ENCODE results near the gene CSNK1D. TPM values are rescaled to one million over a fixed set of nuclear protein-coding genes. Genes with fewer than 3 reads are reported as not detected.

CSNK1D gene
- total and polyA plus RNA-seq, 9 donors, result 46.0 to 160 (median 121) TPM

DNA sequence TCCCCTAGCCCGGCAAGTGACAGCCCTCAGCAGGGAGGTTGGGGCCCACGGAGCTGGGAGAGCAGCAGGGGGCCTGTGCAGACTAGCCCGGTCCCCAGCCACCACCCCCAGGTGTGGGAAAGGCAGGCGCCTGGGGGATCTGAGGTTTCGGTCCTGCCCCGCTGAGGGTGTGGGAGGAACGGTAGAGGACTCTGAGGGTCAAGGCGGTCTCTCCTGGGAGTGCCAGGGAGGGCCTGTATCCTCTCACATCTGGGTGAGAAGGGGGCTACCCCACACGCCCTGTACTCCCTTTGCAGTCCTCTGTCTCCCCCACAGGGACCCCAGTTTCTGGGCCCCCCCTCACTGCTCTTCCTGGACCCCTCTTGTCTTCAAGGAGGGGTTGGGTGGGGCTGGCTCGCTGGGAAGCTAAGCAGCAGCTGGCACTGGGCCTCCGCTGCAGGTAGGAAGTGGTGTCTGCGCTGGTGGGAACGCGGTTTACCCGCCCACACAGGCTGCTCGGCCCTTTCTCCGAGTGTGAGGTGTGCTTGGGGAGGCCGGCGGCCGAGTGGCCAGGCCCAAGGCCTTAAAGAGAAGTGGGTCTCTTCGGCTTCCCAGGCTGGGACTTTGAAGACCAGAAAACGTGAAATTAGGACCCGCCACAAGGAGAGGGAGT is 28.5 kb upstream of the CSNK1D start:
- H3K4me3 ChIP-seq, result no peak overlapping the region
- no peaks in the 10 kb centered on the region for H3K9me3 ChIP-seq
- WGBS, 3 donors, result 82 to 91% (median 83%) methylated on average over 23 of the region's 23 CpGs
- intact Hi-C loops (cut with DNase I), result no loop called here
- H3K27me3 ChIP-seq, result no peaks in the 10 kb centered on the region
- peak overlapping the region in 1 of 2 donors; percentile 30 for H3K27ac ChIP-seq
- H3K36me3 ChIP-seq, result no peaks in the 10 kb centered on the region
- no peak for DNase-seq
- TF ChIP-seq, protein P1, sequence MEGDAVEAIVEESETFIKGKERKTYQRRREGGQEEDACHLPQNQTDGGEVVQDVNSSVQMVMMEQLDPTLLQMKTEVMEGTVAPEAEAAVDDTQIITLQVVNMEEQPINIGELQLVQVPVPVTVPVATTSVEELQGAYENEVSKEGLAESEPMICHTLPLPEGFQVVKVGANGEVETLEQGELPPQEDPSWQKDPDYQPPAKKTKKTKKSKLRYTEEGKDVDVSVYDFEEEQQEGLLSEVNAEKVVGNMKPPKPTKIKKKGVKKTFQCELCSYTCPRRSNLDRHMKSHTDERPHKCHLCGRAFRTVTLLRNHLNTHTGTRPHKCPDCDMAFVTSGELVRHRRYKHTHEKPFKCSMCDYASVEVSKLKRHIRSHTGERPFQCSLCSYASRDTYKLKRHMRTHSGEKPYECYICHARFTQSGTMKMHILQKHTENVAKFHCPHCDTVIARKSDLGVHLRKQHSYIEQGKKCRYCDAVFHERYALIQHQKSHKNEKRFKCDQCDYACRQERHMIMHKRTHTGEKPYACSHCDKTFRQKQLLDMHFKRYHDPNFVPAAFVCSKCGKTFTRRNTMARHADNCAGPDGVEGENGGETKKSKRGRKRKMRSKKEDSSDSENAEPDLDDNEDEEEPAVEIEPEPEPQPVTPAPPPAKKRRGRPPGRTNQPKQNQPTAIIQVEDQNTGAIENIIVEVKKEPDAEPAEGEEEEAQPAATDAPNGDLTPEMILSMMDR (IDR thresholded peaks at IDR 0.05), result no peak
- no peak for TF ChIP-seq EP300 (IDR thresholded peaks at IDR 0.05)
- H3K4me1 ChIP-seq (ENCODE audit: insufficient read depth), result peaks cover 9% of the 10 kb centered on the region

DNA sequence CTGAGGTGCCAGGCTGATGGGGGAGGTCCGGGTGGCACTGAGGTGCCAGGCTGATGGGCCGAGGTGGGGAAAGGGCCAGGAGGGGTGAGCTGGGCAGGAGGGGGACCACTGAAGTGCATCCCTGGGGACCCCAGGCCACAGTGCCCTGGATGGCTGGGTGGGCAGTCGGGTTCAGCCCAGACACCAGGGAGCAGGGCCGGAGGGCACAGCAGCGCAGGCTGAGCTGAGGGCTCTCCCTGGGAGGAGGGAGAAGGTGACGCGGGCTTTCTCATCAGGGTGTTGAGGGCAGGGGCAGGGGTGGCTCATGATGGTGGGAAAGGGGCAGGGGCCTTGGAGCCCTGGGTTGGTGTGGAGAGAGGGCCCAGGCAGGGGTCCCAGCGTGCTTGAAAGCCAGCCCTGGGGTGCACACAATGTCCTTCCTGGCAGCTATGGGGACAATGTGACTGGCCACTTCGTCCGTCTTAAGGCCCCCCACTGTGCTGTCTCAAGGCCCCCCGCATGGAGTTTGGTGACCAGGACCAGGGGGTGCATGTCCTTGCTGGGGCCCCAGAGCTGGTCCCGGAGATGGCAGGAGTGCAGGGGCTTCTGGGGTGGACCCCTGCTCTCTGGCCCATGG is 27.9 kb upstream of the CSNK1D start:
- no peak for DNase-seq
- Histone ChIP-seq H3K4me1 (ENCODE audit: insufficient read depth) (peaks cover 9% of the 10 kb centered on the region), H3K27ac (peak overlapping the region in 1 of 2 donors; percentile 30), H3K4me3 (no peak overlapping the region), H3K27me3 (no peaks in the 10 kb centered on the region), H3K36me3 (no peaks in the 10 kb centered on the region), H3K9me3 (no peaks in the 10 kb centered on the region)
- 89 to 92% (median 91%) methylated on average over 12 of the region's 12 CpGs for WGBS, 3 donors
- intact Hi-C loops (cut with DNase I), result no loop called here
- TF ChIP-seq POLR2A (IDR thresholded peaks at IDR 0.05) (no peak), EP300 (IDR thresholded peaks at IDR 0.05) (no peak)
- TF ChIP-seq, protein P1 (IDR thresholded peaks at IDR 0.05), result no peak

DNA sequence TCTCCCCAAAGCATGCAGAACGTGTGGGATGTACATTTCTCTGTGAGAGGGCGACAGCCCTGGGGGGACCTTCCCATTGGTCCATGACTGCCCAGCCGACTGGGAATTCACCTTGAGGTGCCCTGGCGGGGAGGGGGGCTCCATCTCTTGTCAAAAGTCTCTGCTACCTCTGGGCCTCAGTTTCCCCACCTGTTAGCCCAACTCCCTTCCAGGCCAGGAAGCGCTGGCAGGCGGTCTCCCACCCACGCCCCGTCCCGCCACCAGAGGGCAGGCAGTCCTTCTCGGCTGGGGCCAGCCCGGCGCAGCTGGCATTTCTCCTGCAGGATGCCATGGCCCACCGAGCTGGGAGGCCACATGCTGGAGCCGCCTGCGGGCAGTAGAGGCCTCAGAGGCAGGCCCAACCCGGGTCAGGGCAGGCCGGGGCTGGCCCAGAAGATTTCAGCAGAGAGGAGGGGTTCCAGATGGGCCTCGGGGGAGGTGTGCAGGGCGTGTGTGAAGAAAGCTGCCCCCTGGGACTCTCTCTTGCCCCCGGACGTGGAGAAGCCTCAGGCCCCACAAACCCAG is 27.3 kb upstream of the CSNK1D start:
- intact Hi-C loops (cut with DNase I), result no loop called here
- 39 to 49% (median 42%) methylated on average over 21 of the region's 21 CpGs for WGBS, 3 donors
- Histone ChIP-seq H3K27me3 (no peaks in the 10 kb centered on the region), H3K36me3 (no peaks in the 10 kb centered on the region), H3K4me1 (ENCODE audit: insufficient read depth) (peaks cover 9% of the 10 kb centered on the region), H3K27ac (no peak overlapping the region), H3K9me3 (no peaks in the 10 kb centered on the region), H3K4me3 (no peak overlapping the region)
- peak in 4 of 5 donors; percentile 54 to 71 (median 62) for DNase-seq
- no peak for TF ChIP-seq POLR2A (IDR thresholded peaks at IDR 0.05)
- TF ChIP-seq, protein P1 (IDR thresholded peaks at IDR 0.05), result peak in 1 of 3 donors; percentile 48

DNA sequence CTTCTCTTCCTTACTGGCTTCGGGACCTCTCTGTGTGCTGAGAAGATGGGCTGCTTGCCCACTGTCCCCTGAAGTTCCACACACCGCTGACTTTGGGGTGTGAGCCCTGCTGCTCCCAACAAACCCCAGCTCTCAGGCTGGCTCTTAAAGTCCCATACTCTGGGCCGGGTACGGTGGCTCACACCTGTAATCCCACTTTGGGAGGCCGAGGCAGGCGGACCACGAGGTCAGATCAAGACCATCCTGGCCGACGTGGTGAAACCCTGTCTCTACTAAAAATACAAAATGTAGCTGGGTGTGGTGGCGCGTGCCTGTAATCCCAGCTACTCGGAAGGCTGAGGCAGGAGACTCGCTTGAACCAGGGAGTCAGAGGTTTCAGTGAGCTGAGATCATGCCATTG is 26.7 kb upstream of the CSNK1D start:
- Histone ChIP-seq H3K9me3 (no peaks in the 10 kb centered on the region), H3K4me3 (no peak overlapping the region), H3K27ac (no peak overlapping the region), H3K27me3 (no peaks in the 10 kb centered on the region), H3K4me1 (ENCODE audit: insufficient read depth) (peaks cover 9% of the 10 kb centered on the region), H3K36me3 (no peaks in the 10 kb centered on the region)
- WGBS, 3 donors, result 90 to 94% (median 93%) methylated on average over 13 of the region's 13 CpGs
- intact Hi-C loops (cut with DNase I), result no loop called here
- TF ChIP-seq, protein P1 (IDR thresholded peaks at IDR 0.05), result no peak
- TF ChIP-seq EP300 (IDR thresholded peaks at IDR 0.05) (no peak), POLR2A (IDR thresholded peaks at IDR 0.05) (no peak)
- DNase-seq, result no peak

Data from ovary (tissue), 9 donors.